ENCODE results near the gene GIMAP8.

Gene GIMAP8

DNA sequence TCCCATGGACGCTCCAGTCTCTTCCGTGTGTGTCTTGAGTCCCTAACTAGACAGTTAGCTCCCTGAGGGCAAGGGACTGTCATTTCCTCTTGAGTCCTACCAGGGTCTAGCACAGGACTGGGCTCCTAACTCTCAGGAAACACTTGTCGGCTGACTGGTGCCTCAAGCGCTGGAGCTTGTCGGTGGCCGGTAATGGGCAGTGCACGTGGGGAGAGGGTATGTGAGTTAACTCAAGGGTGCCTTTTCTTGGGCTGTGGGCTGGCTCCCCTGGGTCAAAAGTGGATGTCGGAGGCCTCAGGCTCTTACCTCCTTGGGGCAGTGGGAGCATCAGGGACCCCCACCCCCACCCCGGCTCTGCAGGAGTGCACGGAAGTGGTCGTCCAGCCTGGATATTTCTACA is 38.4 kb upstream of the GIMAP8 start:
- DNase-seq = no peak

DNA sequence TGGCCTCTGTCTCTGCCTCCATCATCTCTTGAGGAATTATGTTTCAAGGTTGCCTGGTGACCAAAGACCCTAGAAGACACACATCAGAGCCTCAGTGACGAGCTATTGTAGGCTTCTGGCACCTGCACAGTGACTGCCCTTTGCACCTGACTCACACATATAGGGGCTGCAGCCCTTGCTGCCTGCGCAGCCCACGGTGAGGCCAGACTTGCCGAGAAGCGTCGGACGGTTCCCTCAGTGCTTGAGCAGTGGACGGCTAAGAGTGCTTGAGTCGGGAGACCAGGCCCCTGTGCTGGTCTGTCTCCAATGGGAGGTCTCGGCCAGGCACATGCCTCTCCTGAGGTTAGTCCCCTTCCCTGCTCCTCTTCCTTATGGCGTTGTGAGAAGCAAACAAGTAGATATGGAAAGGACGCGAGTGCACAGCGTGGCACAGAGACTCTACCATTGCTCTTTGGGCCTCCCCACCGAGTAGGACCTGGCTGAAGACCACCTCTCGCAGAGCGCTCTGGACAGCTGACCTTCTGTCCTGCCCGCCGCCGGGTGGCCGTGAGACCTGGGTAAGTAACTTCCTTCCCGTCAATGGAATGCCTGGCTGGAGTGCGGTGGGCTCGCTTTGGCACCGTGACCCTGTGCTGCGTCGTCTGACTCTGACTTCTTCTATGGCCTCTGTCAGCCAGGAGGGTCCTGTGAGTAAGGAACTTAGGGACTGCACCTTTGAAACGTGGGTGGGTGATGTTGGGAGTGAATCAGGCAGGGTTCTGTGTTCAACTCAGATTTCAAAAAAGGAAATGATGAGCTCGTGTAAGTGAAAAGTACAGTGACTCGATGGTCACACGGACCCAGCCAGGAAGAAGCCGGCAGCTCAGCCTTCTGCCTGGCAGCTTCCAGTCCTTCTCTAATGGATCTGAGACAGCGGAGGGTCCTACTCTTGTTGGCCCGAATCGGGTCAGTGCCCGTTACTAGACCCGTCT is 37.6 kb upstream of the GIMAP8 start:
- DNase-seq = no peak

DNA sequence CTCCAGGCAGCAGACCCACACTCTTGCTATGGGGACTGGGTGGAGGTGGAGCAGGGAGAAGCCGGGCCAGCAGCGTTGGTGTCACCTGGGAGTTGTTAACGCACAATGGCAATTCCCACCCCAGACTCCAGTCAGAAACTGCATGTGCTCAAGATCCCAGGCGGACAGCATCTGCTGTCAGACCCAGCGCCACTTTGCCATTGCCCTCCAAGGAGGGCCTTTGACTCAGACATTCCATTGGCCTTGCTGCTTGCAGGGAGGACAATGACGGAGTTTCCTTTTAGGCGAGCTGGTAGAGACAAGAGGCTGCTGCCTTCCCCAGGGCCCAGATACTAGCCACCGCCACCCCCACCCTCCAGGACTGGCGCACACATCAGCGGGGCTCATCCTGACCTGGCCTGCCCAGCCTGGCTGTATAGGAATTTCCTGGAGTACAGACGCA is 36.8 kb upstream of the GIMAP8 start:
- DNase-seq = no peak

DNA sequence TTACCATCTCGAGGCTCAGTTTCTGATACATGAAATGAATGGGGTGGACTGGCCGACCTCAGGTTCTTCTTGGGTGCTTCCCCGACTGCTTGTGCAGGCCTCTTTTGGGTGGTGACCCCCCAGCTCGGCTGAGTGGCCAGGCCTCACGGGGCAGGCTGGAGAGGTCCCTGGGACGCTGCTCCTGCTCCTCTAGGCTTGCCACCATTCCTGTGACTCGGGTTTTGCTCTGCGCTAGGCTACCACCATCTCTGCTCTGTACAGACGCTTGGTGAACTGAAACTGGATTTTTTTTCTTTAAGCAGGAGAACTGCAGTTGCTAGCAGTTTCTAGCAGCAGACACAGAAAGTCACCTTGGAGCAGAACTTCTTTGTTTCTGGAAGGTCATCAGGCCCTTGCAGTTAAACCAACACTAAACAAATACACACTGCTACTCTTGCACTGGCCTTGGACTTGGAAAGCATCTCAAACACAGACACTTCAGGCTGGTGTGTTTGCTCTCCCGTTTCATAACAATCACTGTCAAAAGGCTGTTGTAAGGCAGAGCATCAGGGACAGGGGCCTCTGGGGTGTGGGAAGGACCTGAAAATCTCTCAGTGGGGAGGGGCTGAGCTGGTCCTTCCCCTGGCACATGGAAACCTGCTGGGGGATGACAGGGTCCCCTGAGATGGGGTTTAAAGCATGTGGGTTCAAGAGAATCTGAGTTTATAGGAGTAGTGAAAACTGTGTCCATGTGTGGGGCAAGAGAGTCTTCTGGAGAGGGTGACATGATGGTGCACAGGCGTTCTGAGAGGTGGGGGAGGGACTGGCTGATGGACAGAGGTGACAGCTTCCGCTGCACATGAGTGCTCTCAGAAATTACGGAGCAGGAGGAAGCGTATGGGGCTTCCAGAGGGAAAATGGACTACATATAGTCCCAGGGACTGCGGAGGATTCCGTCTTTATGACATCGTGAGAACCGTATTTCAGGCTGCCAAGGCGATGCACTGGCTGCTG is 35.0 kb upstream of the GIMAP8 start:
- no peak for DNase-seq

DNA sequence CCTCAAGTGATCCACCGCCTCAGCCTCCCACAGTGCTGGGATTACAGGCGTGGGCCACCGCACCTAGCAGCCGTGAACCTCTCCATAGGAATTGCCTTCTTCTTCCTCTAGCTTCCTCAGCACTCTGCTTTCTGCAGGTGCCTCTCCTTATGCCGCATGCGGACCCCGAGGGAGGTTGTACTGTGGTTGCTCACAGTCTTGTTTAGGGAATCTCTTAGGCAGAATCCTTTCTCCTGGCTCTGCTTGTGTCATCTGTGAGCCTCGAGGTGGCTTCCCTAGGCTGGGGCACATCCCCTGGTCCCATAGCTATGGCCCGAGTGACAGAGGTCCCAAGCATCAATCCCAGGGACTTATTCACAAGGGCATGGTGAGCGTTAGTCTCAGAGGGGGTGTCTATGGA is 33.2 kb upstream of the GIMAP8 start:
- no peak for DNase-seq

DNA sequence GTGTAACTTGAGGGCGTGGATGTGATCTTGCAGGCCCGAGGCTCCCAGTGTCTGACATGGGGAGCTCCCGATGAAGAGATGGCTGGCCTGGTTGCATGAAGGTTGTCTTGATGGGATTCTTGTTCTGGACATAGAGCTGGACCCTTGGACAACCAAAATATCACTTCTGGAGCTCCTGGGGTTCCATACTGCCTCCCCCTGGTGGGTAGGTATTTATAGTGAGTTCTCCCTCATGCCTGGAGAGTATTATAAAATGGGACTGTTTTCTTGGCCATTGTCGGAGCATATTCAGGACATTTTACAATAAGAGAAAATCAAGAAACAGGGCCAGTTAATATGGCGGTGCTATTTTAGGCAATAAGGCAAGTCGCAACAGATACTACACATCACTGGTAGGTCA is 32.6 kb upstream of the GIMAP8 start:
- DNase-seq = no peak

DNA sequence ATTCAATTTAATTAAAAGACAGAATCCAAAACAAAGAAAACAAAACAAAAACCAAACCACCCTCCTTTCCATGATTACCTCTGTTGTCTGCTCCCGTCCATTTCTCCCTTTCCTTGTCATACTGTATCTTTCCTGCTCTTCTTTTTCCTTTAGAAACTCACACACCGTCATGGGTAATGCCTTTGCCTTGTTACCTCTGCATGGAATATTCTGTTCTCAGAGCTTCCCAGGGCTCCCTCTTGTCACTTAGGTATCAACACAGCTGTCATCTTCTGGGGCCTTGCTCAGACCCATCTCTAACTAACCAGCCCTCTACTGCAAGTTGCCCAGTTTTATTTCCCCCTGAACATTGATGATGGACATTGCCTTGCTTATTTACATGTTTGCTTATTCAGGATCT is 30.2 kb upstream of the GIMAP8 start:
- DNase-seq = no peak

DNA sequence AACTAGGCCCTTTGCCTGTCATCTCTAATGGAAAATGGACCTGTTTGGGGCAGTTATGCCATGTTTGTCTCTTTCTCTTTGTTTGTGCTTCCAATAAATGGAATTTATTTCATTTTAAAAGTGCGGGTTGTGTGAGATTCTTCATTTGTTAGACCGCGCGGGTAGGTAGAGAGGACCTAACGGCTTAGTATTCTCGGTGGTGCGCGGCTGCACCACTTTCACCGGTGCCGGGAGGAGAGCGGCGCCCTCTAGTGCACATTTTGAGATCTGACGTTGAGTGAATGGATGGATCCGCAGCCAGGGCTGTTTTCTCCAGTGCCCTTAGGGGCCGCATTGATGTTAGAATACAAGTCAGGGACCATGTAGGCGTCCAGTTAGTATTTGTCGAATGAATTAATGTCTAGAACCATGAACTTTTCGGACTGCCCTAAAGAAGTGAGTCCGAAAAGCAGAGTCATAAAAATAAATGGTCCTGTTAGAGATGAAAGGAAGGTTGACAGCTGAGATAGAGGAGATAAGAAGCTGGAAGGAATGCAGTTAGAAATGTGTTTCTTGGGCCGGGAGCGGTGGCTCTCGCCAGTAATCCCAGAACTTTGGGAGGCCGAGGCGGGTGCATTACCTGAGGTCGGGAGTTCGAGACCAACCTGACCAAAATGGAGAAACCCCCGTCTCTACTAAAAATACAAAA is 29.3 kb upstream of the GIMAP8 start:
- DNase-seq = peak; percentile 89

DNA sequence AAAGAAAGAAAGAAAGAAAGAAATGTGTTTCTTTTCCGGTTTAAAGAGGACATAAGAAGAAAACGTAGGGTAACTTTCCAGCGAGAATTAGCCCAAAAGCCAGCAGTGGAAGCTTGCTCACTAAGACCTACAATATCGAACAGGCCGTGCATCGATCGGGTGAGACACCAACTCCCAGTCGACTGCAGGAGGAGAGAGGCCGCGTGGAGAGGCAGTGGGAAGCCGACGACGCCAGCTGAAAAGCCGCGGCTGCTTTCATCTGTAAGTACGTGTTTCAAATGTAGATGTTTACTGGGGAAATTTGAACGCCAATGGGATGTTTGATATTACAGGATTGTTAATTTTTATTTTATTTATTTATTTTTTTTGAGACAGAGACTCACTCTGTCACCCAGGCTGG is 28.6 kb upstream of the GIMAP8 start:
- no peak for DNase-seq

DNA sequence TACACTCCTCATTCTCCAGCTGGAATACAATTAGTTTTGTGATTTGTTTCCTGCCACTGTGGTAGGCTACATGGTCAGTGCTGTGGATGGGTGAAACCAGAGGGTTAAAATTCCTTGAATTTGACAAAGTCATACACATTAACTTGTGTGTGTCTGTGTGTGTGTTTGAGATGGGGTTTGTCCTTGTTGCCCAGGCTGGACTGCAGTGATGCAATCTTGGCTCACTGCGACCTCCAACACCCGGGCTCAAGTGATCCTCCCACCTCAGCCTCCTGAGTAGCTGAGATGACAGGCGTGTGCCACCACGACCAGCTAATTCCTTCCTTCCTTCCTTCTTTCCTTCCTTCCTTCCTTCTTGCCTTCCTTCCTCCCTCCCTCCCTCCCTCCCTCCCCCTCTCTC is 24.8 kb upstream of the GIMAP8 start:
- no peak for DNase-seq

DNA sequence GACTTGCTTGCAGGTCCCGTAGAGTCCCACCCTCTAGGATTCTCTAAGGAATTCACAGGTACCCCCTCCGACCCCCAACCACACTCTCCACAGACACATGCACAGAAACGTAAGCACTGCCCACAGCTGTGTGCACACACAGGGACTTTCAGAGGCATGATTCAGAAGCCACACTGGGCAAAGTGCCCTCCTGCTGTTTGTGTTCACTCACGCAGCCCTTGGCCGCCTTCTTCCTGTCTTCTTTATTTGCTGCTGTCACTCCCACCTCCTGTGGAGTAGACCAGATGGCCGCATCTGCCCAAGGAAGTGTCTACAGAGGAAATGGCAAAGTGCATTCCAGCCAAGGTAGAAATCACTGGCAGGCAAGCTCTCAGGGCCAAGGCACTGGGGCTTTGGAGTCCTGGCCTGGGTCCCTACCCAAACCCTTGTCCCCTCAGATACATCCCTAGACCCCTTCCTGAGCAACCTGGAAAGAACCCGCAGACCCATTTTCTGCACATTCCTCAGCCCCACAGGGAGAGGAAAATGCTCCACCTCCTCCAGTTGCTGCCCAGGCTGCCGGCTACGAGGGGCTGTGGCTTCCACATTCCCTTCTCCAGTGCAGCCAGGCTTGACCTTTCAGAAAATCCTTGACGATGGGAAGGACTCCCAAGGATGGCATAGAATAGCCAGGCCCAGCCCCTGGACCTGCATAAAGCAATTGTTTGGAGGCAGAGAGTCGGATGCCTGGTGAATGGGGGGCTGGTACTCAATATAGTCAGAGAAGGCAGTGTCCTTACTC is 21.6 kb upstream of the GIMAP8 start:
- DNase-seq = no peak

DNA sequence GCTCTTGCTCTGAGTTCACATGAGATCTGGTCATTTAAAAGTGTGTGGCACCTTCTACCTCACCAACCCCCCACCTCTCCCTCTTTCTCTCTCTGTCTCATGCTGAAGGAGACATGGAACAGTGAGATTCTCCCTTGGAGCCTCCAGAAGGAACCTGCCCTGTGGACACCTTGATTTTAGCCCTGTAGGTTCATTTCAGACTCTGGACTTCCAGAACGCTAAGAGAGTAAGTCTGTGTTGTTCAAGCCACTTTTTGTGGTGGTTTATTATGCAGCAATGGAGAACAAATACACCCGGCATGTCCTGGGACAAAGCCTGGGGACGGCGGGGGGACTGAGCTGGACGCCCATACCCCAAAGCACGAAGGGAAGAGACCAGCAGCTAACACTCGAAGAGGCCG is 20.7 kb upstream of the GIMAP8 start:
- DNase-seq = no peak

DNA sequence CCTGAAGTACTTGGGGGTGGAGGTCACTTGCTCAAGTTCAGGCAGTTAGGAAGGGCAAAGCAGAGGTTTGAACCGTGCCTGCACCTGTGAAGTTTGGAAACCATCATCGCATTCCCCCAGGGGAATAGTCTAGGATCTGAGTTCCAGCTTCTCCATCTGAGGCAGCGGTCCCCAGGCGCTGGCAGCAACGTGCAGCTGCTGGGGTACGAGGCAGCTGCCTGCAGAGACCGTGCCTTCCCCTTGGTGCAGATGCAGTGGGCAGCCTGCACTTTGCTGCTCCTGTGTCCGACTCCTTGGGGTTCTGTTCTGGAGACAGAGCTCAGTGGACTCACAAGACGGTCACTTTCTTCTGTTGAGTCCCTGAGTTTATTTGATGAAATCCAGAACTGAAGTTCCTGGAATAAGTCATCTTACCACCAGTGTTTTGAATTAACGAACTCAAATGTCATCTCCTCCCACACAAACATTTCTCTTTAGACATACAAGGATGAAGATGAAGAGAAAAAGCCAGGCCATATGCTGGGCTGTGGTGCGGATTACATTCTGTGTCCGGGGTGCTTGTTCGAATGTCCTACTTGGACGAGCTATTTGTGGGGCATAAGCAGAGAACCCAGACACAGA is 19.9 kb upstream of the GIMAP8 start:
- DNase-seq = no peak

DNA sequence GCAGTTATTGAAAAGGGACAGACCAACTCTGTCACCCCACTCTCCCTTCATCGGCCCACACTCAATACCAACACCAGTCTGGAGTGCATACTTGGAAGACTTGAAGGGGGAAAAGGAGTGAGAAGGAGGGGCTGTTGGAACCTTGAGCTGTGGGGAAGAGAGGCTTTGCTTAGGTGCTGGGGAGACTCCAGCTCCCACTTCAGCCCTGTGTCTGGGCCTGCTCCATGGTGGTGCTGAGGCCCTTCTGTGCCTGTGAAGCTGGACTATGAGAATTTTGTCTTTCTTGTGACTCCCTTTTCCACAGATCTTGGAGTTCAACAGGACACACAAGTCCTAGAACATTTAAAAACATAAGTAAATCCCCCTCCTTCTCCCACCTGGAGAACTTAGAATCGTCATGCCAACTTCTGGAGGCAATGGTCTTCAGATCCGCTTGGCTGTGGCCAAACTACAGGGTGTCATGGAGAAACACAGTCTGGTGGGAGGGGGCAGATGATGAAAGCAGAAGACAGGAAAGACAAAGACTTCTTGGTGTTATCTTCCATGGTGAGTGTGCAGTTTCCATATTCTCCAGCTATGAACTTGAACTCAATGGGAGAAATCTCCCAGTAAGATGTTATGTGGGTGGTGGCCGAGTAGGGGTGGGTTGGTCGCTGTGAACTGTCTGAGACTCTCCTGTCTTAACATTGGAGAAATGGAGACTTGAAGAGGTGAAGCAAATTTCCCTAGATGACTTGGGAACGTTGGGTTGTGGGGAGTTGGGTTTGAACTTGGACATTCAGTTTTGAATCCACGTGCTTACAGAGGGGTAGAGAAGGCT is 18.4 kb upstream of the GIMAP8 start:
- DNase-seq = no peak

DNA sequence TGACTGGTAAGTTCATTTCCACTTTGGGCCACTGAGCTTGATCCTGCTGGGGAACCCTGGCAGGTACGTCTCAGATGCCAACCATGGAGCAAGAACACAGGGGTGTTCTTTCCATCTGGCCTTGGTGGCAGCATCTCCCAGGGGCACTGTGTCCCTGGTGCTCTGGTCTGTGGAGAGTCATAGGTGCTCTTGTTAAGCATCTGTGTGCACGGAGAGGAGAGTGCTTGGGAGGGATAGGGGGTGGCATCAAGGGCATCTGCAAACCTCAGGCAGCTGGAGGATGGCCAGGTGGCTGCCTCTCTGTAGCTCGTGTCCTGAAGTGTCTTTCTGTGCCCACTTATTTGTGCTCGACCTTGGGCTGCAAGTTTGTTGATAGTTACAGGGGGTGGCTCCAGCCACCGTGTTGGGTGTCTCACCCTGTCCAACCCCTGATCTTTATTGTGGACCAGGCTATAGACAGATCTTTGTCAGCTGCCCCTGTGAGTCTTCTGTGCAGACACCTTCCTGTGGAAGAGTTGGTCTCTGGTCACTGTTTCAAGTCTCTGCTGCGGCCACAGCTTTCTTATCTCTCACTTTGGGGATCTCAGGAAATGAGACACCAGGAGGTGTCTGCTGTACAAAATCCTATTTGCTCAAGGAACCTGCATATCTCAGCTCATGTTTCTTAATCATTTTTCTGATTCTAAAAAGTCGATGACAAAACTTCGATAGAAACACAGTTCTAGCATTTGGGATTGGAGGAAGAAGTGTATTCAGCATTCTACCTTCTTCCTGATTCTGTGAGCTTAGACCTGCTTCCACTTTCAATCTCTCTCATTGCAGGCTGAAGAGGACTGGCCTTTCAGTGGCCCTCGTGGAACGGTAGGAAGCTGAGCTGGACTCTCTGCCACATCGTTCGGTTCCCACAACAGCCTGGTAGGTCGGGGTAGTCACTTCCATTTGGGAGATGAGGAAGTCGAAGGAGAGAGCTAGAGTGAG is 17.2 kb upstream of the GIMAP8 start:
- DNase-seq = peak; percentile 13

DNA sequence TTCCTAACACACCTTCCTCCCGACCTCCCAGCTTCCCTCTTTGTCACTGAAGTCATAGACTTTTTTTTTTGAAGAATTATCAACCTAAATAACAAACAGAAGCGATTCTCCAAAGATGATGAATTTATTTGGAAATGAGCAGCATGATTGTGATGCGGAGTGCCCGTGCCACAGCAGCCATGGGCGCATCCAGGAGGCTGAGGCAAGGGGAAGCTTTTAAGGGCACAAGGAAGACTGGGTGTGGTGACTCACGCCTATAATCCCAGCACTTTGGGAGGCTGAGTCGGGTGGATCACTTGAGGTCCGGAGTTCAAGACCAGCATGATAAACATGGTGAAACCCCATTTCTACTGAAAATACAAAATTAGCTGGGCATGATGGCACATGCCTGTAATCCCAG is 16.2 kb upstream of the GIMAP8 start:
- no peak for DNase-seq

DNA sequence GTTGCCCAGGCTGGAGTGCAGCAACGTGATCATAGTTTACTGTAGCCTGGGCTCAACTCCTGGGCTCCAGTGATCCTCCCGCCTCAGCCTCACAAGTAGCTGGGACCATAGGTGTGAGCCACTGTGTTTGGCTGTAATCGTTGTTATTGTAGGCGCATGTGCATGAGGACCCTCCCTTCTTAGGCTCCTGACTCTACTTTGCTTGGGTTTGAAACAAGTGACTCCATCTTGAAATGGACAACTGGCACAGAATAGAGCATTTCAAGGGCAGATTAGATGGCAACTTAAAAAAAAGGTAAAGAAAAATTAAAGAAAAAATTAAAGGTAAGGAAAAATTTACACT is 15.4 kb upstream of the GIMAP8 start:
- no peak for DNase-seq

DNA sequence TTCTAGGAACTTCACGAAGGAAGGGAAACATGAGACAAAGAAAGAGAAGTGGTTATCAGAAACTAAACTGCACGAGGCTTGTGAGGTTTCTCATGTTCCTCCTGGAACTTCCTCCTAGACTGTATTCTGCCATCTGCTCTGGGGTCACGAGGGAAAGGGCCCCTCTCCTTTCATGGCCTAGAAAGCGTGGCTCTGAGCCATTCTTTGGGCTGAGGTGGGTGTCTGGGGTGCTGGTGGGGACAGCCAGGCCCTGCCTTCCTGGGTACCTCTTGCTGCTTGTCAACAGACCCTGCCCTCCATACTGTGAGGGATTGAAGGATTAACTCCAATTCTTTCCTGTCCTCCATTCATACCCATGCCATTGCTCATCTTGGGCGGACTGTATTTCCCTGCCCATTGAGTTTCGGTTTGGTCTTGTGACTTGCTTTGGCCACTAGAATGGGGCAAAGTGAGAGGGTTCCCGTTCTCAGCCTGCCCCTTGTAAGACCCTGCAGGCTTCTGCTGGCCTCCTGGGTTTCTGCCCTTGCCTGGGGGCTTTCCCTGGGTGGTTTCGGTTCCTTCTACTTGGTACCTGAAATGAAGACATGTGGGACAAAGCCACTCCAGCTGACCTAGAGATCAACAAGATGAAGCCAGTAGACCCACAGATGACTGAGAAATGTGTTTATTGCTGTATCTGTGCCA is 14.9 kb upstream of the GIMAP8 start:
- no peak for DNase-seq

DNA sequence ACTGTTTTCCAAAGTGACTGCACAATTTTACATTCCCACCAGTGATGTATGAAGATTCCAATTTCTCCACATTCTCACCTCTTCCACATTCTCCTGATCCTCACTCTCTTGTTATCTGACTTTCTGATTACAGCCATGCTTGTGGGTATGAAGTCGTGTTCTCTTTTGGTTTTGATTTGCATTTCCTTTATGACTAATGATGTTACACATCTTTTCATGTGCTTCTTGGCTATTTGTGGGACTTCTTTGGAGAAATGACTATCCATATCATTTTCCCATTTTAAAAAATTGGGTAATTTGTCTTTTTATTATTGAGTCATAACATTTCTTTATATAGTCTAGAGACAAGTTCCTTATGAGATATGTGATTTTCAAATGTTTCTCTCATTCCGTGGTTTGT is 10.5 kb upstream of the GIMAP8 start:
- DNase-seq = peak; percentile 42

Data from activated CD4-positive, alpha-beta T cell treated with anti-CD3 and anti-CD28 coated beads, Interleukin-2, Interleukin-6, amounts not matched to agents 100 ng/mL and 50 ng/mL, durations not matched to agents 16 hours and 8 hours (primary cell).